GM12892 (cell line): Measurements from ENCODE around the gene ZNRF2.

Experiments
- POLR2A ChIP-seq: IDR thresholded peaks from 2 replicates; pipeline ENCODE4 v1.6.1; 2011; ENCODE audit warnings: low read depth, low read length, control low read depth
- TAF1 ChIP-seq: IDR thresholded peaks from 2 replicates; pipeline ENCODE4 v1.6.1; 2011; ENCODE audit warnings: low read depth, mild to moderate bottlenecking, control low read depth, low read length, borderline replicate concordance

DNA sequence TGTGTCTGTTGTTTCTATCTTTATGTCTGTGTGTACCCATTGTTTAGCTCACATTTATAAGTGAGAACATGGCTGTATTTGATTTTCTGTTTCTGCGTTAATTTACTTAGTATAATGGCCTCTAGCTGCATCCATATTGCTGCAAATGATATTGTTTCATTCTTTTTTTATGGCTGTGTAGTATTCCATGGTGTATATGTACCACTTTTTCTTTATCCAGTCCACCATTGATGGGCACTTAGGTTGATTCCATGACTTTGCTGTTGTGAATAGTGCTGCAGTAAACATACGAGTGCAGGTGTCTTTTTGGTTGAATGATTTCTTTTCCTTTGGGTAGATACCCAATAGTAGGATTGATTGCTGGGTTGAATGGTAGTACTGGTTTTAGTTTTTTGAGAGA, 48.2 kb downstream of the ZNRF2 start:
- TF ChIP-seq TAF1 (no peak), POLR2A (no peak)
